ELF-1 (cell line): ENCODE results near the gene TCF7L1.
"Not testable (repeated sequence)": the region's sequence is repeated elsewhere in the genome, so short reads cannot be mapped to it uniquely, and the experiment has no call there.

Experiments used
- DNase-seq: peaks from one replicate; pipeline ENCODE4 v3.0.0-alpha.2; 2016; ENCODE audit warnings: low read depth, low spot score

The TCF7L1 gene, protein sequence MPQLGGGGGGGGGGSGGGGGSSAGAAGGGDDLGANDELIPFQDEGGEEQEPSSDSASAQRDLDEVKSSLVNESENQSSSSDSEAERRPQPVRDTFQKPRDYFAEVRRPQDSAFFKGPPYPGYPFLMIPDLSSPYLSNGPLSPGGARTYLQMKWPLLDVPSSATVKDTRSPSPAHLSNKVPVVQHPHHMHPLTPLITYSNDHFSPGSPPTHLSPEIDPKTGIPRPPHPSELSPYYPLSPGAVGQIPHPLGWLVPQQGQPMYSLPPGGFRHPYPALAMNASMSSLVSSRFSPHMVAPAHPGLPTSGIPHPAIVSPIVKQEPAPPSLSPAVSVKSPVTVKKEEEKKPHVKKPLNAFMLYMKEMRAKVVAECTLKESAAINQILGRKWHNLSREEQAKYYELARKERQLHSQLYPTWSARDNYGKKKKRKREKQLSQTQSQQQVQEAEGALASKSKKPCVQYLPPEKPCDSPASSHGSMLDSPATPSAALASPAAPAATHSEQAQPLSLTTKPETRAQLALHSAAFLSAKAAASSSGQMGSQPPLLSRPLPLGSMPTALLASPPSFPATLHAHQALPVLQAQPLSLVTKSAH

DNA sequence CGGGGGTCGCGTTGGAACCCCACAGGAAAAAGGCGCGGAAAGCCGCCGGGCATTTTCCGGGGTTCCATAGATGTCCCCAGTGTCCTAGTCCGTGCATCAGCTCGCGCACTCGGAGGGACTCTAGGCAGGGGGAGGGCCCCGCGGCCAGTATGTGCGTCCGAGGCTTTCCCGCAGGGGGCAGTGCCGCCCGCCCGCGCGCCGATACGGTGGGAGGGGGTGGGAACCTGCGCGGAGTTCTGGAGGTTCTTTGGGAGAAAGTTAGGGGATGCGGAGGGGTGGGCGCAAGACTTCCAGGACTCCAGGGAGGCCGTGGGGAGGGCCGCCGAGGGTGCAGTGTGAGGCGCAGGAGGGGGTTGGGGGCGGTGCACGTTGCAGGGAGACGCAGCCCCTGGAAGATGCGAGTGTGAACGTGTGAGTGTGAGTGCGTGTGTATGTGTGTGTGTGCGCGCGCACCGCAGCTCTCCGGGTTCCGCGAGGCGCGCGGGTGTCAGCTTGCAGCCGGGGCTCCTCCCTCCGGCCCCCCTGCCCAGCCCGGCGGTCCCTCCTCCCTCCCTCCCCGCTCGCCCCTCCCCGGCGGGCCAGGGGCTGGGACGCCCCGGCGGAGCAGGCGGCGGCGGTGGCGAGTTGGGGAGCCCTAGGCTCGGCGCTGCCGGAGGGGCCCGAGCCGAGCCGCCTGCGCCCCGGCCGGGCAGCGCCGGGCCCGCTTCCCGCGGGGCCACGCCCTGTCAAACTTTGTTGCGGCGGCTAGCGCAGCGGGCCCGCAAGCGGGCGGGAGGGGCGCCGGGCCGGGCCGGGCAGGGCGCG is at the start of gene TCF7L1:
Gene TCF7L1, plus strand, starts transcription at position 559 of the 804 bp plus-strand sequence. CDS start 293 bp downstream, outside the sequence.
- DNase-seq: peak; percentile 93

DNA sequence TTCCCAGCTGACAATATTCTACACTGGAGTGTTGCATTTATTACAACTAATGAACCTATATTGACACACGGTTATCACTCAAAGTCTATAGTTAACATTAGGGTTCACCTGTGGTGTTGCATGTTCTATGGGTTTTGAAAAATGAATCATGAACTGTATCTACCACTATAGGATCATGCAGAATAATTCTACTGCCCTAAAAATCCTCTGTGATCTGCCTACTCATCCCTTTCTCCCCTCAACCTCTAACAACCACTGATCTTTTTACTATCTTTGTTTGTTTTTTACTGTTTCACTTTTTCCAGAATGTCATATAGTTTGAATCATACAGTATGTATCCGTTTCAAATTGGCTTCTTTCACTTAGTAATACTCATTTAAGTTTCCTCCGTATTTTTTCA is 47.6 kb upstream of the TCF7L1 start:
- DNase-seq: no peak

DNA sequence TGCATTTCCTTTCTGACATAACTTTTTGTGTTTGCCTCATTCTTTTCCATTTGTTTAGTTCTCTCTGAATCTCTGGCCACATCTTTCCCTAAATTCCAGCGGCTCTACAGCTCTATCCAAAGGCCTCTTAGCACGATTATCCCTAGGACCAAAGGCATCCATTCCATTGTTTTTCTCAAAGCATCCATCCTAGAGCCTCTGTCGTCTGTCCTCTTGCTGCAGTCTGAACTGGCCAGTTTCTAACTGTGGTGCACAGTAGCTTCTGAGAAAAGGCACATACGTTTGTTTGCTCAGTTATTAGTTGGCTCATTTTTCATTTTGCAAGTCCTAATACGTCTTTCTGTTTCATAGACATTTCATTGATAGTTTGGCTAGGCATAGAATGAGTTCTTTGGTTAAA is 45.7 kb upstream of the TCF7L1 start:
- DNase-seq: no peak

DNA sequence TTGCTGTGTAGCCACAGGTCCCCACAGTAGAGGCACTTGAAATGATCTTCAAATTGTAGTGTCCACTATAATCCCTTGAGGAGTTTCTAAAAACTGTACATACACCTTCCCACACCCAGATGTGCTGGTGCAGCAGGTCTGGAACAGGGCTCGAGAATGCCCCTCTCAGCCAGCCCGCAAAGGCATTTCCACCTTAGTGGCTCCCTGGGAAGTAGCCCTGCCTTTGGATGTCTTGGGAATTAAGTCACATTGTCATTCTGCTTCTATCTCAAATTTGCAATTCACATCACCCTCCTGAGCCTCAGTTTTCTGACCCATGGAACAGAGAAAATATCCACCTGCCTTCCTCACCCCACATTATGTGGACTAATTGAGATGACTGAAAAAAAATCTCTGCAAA is 44.3 kb upstream of the TCF7L1 start:
- no peak for DNase-seq

DNA sequence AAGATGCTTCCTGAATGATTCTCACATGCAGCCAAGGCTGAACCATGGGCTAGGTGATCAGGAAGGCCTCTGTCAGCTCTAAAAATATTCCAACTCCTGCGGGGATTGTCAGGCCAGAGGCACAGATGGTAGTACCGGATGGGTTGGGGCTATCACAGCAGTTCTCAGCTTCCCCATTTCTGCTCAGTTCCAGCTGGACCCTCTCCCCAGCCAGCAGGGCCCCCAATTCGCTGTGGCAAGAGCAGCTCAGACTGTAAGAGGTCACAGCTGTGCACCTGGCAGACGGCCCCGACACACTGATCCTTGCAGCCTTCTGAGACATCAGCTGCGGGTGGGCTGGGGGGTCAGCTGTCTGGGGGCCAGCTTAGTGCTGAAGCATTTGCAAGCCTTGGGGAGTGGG is 43.6 kb upstream of the TCF7L1 start:
- no peak for DNase-seq

DNA sequence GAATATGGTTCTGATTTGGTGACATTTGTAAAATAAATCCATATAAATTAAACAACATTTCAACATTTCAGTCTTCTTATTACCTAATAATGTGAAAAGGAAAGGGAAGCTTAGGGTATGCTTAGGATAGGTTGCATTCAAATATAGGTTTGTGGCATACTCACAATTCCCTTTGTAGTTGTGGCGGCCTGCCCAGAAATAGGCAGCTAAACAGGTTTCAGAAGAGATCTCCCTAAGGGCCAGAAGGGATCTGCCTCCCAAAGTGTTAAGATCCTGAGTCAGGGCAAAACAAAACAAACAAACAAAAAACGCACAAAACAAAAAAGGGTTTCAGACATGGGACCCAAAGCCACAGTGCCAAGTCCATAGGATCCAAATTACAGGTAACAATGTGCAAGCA is 41.4 kb upstream of the TCF7L1 start:
- DNase-seq: no peak

DNA sequence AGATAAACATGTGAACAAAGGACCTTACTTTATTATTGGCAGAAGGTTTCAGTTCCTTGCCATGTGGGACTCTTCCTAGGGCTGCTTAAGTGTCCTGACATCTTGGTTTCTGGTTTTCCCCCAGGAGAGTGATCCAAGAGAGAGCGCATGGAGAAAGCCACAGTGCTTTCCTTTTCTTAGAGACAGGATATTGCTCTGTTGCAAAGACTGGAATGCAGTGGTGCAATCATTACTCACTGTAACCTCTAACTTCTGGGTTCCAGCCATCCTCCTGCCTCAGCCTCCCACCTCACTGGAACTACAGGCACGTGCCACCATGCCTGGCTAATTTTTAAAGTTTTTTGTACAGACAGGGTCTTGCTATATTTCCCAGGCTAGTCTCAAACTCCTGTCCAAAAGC is 38.1 kb upstream of the TCF7L1 start:
- no peak for DNase-seq

DNA sequence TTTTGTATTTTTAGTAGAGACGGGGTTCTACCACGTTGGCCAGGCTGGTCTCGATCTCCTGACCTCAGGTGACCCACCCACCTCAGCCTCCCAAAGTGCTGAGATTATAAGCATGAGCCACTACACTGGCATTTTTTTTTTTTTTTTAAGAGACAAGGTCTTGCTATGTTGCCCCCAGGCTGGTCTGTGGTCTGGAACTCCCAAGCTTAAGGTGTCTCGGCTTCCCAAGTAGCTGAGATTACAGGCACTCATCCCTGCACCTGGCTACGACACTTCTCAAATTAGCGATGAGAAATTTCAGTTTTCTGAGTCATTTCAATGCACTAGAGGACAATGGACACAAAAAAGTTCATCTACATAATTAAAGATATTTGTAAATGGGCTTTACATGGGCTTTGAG is 36.6 kb upstream of the TCF7L1 start:
- peak; percentile 34 for DNase-seq

DNA sequence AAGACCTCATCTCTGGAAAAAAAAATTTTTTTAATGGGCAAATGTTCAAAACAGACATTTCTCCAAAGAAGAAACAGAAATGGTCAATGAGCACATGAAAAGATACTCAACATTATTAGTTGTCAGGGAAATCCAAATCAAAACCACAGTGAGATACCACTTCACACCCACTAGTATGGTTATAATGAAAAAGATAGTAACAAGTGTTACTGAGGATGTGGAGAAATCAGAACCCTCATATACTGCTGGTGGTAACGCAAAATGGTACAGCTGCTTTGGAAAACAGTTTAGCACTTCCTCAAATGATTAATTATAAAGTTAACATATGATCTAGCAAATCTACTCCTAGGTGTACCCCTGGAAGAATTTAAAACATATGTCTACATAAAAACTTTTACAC is 29.0 kb upstream of the TCF7L1 start:
- DNase-seq: no peak

DNA sequence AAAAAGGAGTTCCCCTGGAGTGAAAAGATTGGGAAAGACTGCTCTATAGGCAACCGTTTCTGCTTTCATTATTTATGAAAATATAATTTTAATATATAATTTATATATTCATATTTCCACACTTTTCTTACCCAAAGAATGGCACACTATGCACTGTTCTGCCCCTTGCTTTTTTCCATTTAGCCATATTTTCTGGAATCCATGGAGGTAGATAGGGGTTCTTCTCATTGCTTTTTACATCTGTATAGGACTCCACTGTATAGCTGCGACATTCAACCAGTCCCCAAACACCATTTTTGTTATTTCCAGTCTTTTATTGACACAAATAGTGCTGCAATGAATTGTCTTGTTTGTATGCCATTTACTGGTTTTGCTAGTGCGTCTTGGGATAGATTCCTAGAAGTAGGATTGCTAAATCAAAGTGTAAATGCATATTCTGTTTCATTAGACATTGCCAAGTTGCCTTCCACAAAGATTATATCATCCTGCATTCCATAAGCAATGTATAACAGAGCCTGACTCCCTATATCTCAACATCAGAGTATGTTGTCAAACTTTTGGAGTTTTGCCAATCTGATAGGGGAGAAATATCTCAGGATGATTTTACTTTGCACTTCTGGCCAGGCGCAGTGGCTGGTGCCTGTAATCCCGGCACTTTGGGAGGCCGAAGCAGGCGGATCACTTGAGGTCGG is 26.6 kb upstream of the TCF7L1 start:
- DNase-seq: no peak

DNA sequence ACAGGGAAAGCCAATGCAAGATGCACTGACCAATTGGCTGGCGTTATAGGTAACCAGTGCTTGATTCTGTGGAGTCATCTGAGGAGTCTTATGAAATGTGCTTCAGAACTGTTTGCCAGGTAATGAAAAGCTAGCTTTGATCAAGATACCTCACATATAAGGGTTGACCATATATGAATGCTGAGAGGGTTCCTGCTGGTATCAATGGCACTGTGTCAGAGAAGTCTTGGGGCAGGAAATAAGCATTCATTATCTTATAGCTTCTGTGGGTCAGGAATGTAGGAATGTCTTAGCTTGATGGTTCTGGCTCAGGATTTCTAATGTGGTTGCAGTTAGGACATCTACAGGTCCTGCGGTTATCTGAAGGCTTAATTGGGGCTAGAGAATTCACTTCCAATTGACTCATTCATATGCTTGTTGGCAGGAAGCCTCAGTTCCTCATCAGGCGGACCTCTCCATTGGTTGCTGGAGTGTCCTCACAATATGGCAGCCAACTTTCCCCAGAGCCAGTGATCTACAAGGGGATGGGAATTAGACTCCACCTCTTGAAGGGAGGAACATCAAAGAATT is 22.1 kb upstream of the TCF7L1 start:
- no peak for DNase-seq

DNA sequence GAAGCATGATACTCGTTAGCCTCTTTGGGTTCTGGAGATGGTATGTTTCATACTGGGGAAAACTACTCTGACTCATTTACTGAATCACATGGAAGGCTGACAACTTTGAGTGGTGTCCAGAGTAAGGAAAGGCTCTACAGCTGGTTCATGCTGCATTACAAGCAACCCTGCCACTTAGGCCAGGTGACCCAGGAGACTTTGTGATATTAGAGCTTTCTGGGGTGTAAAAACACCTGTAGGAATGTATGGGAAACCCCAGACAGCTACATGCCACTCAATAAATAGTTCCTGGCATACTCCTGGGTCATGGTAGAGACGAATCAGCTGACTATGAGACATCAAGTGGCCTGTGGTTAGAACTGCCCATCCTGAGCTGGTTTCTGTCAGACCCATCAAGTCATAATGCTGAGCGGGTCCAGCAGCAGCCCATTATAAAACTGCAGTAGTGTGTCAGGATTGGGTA is 21.3 kb upstream of the TCF7L1 start:
- DNase-seq: no peak

DNA sequence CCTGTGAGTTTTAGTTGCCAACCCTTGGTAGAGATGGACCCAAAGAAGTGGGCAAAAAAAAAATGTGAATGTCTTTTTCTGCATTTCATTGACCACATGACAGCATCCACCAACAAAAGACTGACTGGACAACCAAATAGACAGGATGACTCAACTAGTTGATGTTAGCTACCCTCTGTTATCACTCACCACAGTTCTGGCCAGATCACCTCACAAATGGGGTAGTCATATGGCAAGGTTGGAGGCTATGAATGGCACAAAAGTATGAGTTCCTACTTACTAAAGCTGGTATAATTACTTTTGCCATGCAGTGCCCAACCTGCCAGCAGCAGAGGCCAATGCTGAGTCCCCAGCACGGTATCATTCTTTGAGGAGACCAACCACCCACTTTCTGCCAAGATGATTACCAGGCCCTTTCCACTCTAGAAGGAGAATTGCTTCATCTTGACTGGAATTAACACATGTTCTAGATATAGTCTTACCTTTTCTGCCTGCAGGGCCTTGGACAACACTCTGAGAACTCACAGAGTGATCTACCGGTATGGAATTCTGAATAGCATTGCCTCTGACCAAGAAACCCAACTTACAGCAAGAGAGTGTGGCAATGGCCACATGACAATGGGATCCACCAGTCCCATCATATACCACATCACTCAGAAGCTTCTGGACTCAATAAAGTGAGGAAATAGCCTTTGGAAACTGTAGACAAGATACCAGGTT is 20.1 kb upstream of the TCF7L1 start:
- no peak for DNase-seq

DNA sequence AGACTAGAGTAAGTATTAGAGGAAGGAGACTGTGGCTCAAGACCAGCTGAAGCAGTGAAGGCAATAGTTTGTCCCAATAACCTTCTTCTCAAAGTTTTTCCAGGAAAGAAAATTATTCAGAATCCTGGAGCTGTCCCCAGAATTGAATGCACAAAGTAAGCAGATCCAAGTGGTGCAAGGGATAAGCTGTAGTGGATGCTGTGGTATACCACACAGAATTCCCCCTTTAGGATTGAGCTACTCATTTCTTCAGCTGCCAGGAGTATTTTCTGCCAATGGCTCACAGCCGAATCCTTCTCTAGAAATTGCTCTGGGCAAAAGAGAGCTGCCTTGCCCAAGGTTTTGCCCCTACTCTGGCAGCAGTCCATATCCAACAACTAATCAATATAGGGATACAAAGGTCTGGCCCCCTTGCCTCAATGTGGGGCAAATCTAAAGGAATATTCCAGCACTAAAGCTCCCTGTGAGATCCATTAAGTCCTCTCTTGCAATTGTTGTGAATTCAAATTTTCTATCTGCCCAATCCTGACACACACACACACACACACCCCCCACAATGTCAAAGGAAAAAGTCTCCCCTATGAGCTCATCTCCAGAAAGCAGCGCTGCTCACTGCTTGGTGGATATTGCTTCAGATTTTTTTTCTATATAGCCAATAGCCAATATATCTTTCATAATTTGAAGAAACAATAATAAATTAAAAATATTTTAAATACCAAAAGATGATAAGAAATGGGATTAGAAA is 18.4 kb upstream of the TCF7L1 start:
- no peak for DNase-seq

DNA sequence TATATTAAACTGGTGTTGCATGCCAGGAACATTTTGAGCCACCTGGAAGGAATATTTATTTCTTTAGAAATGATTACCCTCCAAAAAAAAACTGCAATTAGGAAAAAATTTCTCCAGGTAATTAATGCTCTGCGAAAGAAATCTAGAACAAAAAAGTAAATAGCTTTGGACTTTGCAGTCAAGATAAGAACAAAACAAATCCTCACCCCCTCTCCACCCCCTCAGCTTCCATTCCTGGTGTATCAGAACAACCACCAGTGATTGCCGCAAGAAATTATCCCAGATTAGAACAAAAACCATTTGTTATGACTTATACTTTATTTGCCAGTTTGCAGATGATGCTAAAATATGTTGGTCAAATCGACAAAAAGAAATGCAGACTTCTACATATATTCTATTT is 17.0 kb upstream of the TCF7L1 start:
- DNase-seq: no peak

DNA sequence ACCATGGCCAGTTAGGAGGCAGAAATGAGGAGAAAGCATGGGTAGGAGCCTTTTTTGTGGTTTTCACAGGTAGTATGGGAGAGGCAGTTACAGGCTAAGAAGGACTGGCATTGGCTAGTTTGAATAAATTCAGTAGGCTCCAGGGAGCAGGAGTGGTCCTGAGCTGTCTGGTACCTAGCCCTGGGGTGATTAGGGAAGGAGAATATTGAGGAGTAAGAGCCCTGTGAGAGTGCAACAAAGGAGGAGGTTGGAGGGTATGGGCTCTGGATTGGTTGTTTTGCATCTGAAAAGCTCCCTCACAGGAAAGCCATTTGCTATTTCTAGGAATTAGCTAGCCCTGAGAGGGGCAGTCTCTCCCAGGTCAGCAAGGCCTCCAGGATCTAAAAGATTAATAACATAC is 13.3 kb upstream of the TCF7L1 start:
- DNase-seq: peak; percentile 94

DNA sequence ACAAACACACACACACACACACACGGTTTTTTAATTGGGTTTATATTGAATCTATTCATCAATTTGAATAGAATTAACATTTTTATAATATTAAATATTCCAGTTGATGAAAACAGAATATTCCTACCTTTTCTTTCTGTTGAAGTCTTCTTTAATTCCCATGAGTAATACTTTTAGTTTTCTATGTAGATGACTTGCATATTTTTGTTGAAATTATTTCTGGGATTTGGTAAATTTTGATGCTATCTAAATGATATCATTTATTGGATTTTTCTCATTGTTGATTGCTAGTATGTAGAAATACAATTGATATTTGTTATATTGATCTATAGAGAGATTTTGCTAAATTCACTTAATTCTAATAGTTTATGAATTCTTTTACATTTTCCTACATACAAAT is 12.8 kb upstream of the TCF7L1 start:
- no peak for DNase-seq

DNA sequence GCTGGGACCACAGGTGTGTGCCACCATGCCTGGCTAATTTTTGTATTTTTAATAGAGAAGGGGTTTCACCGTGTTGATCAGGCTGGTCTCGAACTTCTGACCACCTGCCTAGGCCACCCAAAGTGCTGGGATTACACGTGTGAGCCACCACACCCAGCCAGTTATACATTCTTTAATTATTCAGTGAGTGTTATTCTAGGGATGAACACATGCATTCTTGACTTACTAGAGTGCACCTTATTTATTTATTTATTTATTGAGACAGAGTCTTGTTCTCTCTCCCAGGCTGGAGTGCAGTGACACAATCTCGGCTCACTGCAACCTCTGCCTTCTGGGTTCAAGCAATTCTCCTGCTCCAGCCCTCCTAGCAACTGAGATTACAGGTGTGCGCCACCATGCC is 6.7 kb upstream of the TCF7L1 start:
- not testable (repeated sequence) for DNase-seq

DNA sequence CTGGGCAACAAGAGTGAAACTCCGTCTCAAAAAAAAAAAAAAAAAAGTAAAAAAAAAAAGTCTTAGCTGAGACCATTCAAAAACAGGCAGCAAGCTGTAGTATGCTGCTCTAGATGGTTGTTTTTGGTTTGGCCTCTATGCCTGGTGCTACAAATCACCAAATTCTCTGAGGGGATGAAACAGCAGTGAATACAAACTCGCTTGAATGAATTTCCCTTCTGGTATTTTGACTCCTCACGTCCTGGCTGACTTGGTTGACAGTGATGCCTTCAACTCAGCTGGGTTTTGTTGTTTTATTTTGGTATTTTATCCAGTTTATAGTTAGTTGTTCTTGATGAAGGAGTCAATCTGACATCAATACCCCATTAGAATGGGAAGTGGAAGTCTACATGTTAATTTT is 3.3 kb upstream of the TCF7L1 start:
- DNase-seq: no peak

DNA sequence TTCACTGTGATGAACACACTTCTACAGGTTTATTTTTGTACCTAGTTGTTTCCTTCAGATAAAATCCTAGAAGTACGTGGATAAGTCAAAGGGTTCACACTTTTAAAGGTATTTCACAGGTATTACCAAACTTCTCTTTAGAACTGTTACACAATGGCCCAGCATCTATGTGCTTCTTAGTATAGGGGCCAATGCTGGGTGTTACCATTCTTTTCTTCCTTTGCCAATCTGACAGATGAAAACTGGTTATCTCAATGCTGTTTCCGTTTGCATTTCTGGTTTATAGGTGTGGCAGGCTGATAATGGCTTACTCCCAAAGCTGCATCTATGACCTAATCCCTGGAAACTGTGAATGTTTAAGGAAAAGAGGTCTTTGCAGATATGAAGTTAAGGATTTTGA is 2.8 kb upstream of the TCF7L1 start:
- no peak for DNase-seq
